Measurements from ENCODE around the gene ITGB1.

- TF ChIP-seq, protein P1, sequence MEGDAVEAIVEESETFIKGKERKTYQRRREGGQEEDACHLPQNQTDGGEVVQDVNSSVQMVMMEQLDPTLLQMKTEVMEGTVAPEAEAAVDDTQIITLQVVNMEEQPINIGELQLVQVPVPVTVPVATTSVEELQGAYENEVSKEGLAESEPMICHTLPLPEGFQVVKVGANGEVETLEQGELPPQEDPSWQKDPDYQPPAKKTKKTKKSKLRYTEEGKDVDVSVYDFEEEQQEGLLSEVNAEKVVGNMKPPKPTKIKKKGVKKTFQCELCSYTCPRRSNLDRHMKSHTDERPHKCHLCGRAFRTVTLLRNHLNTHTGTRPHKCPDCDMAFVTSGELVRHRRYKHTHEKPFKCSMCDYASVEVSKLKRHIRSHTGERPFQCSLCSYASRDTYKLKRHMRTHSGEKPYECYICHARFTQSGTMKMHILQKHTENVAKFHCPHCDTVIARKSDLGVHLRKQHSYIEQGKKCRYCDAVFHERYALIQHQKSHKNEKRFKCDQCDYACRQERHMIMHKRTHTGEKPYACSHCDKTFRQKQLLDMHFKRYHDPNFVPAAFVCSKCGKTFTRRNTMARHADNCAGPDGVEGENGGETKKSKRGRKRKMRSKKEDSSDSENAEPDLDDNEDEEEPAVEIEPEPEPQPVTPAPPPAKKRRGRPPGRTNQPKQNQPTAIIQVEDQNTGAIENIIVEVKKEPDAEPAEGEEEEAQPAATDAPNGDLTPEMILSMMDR (IDR thresholded peaks at IDR 0.05), result no peak
- TF ChIP-seq EP300 (IDR thresholded peaks at IDR 0.05; ENCODE audit: borderline replicate concordance in 1 of 2, low read depth in 1 of 2, low read length in 1 of 2), result no peak
- no peak for TF ChIP-seq FOXM1 (IDR thresholded peaks at IDR 0.05; ENCODE audit: low read depth)
- TF ChIP-seq MEF2A (IDR thresholded peaks at IDR 0.05; ENCODE audit: borderline replicate concordance, low read depth), result no peak
- TF ChIP-seq FOSL2 (IDR thresholded peaks at IDR 0.05; ENCODE audit: borderline replicate concordance, low read depth), result peak; percentile 57; the same call in 1 of the 2 replicates
Measured at GRCh38 chr10:32972929-32973328, 14.9 kb upstream of the ITGB1 start.
